Activated CD8-positive, alpha-beta memory T cell treated with anti-CD3 and anti-CD28 coated beads, Interleukin-2, amount 50 U/mL, for 24 hours (primary cell): ENCODE data around the gene C4A.
"Not testable (repeated sequence)": the region's sequence is repeated elsewhere in the genome, so short reads cannot be mapped to it uniquely, and the experiment has no call there.

Experiments
- DNase-seq: peaks from one replicate; pipeline ENCODE4 v3.0.0-alpha.2; 2020; ENCODE audit errors: extremely low read depth

The C4A gene

DNA sequence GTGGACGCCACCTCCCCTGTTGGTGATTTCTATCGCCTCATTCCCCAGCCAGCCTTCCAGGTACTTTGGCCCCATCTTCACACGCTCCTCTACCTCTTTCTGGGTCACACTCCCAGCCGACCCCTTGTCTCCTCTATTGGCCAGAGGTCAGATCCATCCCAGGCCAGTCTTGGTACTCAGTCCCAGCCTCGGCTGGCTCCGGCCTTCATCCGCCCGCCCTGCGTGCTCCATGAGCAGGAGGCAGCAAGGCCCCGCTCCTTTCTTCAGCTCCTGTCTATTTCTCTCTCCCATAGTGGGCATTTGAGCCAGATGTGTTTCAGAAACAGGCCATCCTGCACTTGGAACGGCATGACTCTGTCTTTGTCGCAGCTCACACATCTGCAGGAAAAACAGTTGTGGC, 20.2 kb upstream of the C4A start:
- no peak for DNase-seq

DNA sequence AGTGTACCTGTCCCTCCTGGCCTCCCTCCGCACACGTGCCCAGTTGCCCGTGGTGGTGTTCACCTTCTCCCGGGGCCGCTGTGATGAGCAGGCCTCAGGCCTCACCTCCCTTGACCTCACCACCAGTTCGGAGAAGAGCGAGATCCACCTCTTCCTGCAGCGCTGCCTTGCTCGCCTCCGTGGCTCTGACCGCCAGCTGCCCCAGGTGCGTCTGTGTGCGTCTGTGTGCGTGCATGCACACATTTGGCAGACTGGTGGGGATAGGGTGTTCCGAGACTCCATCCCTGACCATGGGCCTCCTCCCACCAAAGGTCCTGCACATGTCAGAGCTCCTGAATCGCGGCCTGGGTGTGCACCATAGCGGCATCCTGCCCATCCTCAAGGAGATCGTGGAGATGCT, 17.9 kb upstream of the C4A start:
- no peak for DNase-seq

DNA sequence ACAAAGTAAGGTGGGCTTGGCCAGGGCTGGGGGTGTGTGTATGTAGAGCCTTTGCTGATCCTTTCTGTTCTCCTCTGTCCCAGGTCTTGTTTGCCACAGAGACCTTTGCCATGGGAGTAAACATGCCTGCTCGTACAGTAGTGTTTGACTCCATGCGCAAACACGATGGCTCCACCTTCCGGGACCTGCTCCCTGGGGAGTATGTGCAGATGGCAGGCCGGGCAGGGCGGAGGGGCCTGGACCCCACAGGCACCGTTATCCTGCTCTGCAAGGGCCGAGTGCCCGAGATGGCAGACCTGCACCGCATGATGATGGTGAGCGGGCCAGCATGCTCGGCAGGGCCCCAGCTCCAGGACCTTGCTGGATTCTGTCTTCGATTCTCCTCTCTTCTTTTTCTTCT, 16.2 kb upstream of the C4A start:
- DNase-seq, result no peak

GRCh38 chr6:31966506-31966905, 15.4 kb upstream of the C4A start:
- no peak for DNase-seq

DNA sequence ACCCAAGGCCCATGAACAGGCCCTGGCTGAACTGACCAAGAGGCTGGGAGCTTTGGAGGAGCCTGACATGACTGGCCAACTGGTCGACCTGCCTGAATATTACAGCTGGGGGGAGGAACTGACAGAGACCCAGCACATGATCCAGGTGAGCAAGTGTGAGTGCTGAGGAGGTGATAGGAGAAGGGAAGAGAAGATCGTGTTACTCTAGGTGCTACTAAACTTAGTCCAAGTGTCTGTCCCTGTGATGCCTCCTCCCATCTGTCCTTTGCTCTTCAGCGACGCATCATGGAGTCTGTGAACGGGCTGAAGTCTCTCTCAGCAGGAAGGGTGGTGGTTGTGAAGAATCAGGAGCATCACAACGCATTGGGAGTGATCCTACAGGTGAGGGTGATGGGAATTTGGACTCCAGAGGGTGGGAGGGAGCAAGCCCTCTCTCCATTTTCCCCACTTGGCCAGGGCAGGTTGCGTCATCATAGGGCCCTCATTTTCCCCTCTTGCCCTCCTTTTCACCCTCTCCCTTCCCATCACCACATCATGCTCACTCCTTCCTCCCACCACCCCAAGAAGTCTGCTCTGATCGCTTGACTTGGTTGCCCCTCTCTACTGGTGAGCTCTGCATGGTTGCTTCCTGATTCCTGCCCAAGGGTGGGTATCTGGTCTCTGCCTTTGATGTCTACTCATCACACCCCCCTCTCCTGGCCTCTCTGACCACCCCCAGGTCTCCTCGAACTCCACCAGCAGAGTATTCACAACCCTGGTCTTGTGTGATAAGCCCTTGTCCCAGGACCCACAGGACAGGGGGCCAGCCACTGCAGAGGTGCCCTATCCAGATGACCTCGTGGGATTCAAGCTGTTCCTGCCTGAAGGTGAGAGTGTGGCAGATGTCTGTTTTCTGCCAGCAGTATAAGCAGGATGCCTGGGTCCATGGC, 14.6 kb upstream of the C4A start:
- DNase-seq, result no peak

- DNase-seq, result no peak
These were observed 13.9 kb upstream of the C4A start for GRCh38 chr6:31967926-31968320.

GRCh38 chr6:31968326-31968725, 13.5 kb upstream of the C4A start:
- DNase-seq, result no peak

- no peak for DNase-seq
These were observed 12.8 kb upstream of the C4A start for GRCh38 chr6:31968791-31969711.

DNA sequence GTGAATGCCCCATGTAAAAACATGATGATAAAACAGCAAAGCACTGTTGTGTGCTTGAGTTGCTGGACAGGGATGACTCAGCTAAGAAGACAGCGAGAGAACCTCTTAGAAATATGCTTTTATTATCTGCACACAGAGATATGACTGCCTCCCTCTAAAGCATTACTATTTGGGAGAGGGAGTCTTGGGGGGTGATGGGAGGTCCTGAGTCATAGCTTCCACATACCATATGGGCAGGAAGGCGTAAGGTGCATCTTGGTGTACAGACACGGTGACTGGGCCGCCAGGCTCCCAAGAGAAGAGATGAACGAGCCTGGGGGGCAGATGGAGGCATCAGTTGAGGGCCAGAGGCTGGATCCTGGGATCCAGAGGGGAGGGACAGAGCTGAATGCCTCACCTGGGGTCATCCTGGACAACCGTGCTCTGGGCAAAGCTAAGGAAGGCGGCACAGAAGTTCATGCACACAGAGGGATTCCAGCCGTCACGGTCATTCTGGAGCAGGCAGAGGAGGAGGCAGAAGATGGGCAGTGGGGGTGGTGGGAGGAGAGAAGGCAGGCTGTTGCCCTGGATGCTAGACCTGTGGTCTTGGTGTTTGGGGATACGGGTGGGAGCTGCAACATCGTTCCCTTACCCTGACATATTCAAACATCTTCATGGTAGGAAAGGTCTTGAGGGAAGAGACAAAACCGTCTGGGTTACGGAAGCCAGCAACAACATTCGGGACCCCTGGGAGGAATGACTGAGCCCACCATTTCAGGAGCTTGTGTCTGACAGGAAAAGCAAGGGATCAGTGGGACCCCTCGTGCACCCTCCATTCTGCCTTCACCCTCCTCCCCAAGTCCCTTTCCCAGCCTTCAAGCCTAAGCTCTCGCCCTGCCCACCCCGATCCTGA, 11.9 kb upstream of the C4A start:
- DNase-seq, result no peak

GRCh38 chr6:31970604-31971271, 11.1 kb upstream of the C4A start:
- DNase-seq, result no peak

- no peak for DNase-seq
These were observed 10.4 kb upstream of the C4A start for GRCh38 chr6:31971279-31971992.

- peak; percentile 98 for DNase-seq
These were observed 9.7 kb upstream of the C4A start, which contains the start of gene DXO for GRCh38 chr6:31971993-31972708. Gene DXO (minus strand): TSS chr6:31972138. CDS start chr6:31971675, 463 bp downstream.

DNA sequence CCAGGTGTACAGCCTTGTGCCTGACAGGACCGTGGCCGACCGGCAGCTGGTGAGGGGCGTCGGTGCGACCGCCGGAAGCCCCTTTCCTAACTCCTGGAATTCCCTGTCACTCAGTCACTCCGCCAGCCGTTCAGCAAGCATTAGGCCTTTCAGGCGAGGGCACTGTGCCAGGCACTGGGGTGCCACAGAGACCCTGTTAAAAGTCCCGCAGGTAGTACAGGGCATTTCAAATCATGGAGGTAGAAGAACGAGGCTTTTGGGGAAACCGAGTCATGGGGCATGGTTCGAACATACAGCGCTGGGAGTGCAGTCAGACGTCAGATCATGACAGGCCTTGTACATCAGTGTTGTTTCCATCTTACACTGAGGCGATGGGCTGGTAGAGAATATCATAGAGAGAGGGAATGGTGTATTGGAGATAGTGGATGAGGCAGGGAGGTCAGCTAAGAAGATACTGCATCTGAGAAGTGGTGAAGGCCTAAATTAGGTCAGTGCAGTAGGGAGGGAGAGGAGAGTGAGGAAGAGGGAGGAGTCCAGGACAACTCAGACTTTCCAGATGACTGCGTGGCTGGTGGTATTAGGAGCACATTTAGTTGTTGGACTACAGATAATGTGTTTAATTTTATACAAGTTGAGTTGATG, 9.0 kb upstream of the C4A start:
- DNase-seq, result no peak

GRCh38 chr6:31976065-31976464, 5.8 kb upstream of the C4A start:
- DNase-seq, result not testable (repeated sequence)

DNA sequence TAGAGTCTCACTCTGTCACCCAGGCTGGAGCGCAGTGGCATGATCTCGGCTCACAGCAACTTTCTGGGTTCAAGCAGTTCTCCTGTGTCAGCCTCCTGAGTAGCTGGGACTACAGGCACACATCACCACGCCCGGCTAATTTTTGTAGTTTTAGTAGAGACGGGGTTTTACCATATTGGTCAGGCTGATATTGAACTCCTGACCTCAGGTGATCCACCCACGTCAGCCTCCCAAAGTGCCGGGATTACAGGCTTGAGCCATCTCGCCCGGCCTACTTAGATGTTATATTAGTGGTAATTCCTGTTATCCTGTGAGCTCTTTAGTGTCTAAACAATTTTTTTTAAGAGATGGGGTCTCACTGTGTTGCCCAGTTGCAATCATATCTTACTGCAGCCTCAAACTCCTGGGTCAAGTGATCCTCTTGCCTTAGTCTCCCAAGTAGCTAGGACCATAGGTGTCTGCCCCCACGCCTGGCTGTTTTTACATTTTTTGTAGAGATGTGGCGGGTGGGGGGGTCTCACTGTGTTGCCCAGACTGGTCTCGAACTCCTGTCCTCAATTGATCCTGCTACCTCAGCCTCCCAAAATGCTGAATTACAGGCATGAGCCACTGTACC, 3.9 kb upstream of the C4A start:
- DNase-seq, result no peak

DNA sequence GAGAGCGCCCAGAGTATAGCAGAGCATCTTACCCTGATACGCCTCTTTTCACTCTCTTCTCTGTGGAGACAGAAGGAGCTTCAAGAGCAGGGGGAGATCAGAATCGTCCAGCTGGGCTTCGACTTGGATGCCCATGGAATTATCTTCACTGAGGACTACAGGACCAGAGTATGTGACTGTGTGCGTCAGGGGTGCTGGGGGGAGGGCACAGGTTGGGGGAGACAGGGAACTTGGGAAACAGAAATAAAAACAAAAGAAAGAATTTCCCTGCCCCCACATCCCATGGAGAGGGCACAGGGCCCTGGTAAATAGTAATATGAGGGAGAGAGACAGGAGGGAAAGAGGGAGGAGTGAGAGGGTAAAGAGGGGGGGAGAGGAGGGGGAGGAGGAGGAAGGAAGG, 3.0 kb upstream of the C4A start:
- no peak for DNase-seq

DNA sequence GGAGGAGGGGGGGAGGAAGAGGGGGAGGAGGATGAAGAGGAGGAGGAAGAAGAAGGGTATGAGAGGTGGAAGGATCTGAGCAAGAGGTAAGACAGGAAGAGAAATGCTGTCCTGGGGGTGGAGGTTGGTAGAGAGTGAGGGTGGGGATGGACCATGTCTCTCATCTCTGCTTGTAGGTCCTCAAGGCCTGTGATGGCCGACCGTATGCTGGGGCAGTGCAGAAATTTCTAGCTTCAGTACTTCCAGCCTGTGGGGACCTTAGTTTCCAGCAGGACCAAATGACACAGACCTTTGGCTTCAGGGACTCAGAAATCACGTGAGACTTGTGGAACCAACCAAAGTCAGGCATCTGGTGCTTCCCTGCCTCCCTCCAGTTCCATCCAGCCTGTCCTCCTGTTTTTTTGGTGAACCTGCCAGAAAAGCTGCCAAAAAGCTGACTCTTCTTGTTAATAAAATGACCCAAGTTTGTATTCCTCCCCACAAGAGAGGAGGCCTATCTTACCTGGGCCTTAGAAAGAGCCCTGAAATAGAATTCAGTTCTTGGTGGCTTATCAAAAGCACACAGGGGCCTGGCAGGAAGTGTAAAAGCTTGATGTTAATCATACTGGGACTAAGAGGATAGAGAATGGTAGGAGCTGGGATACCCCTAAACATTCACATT, 2.5 kb upstream of the C4A start:
- DNase-seq, result no peak

- not testable (repeated sequence) for DNase-seq
These were observed 1.5 kb upstream of the C4A start for GRCh38 chr6:31980195-31980876.
